Common myeloid progenitor, CD34-positive (primary cell): ENCODE data around the gene OR4A16. TPM values are rescaled to one million over a fixed set of nuclear protein-coding genes. Genes with fewer than 3 reads are reported as not detected.

Experiments used
- CTCF ChIA-PET: fragments of 350-600 bp; sonication (Branson Sonifier 250); formaldehyde crosslinking; loops from one replicate; lab custom pipeline; 2021; ENCODE audit warnings: antibody characterized with exemption; lab: Charles Lee
- POLR2A ChIA-PET: fragments of 350-600 bp; sonication (Branson Sonifier 250); formaldehyde crosslinking; loops from one replicate; lab custom pipeline; 2021; ENCODE audit warnings: antibody characterized with exemption; lab: Charles Lee
- DNase-seq, 3 donors: peaks; one replicate each; pipeline versions ENCODE4 v3.0.0 to v3.0.0-alpha.2; 2013
- H3K27ac ChIP-seq, 2 experiments: 1 replicate in 1 of 2; 2 replicates in 1 of 2; pipeline ENCODE4 v1.7.0; 2013; ENCODE audit warnings: inconsistent platforms in 2 of 2, low read length in 2 of 2, mild to moderate bottlenecking in 2 of 2, low read depth in 1 of 2, moderate library complexity in 1 of 2; ENCODE audit not compliant: severe bottlenecking in 2 of 2, insufficient read depth in 1 of 2, poor library complexity in 1 of 2
- H3K27me3 ChIP-seq, 5 experiments: replicated peaks in 2 of 5; 1 replicate in 3 of 5; 2 replicates in 2 of 5; pipeline versions ENCODE4 v1.6.1 to v1.7.0; 2013; ENCODE audit warnings: low read length in 4 of 5, mild to moderate bottlenecking in 2 of 5, moderate library complexity in 2 of 5, inconsistent platforms in 1 of 5; ENCODE audit not compliant: insufficient read depth in 5 of 5, control insufficient read depth in 4 of 5
- H3K36me3 ChIP-seq, 4 experiments: 1 replicate in 2 of 4; 2 replicates in 2 of 4; pipeline versions ENCODE4 v1.6.1 to v1.7.0; 2013; ENCODE audit warnings: low read length in 3 of 4, control low read depth in 1 of 4, mild to moderate bottlenecking in 1 of 4; ENCODE audit not compliant: control insufficient read depth in 4 of 4, insufficient read depth in 4 of 4
- H3K4me1 ChIP-seq, 4 experiments: 1 replicate in 3 of 4; 2 replicates in 1 of 4; pipeline versions ENCODE4 v1.6.1 to v1.7.1; 2013; ENCODE audit warnings: low read length in 3 of 4, mild to moderate bottlenecking in 3 of 4, control low read depth in 1 of 4, inconsistent platforms in 1 of 4, moderate library complexity in 1 of 4; ENCODE audit not compliant: control insufficient read depth in 4 of 4, insufficient read depth in 4 of 4; ENCODE audit errors: control extremely low read depth in 1 of 4
- H3K4me3 ChIP-seq, 7 experiments: 1 replicate in 4 of 7; 2 replicates in 3 of 7; pipeline versions ENCODE4 v1.5.1 to v1.7.0; 2013; ENCODE audit warnings: mild to moderate bottlenecking in 7 of 7, low read length in 6 of 7, moderate library complexity in 6 of 7, inconsistent platforms in 2 of 7, low read depth in 2 of 7, control low read depth in 1 of 7; ENCODE audit not compliant: insufficient read depth in 4 of 7, control insufficient read depth in 1 of 7; ENCODE audit errors: extremely low read depth in 1 of 7
- H3K9me3 ChIP-seq, 5 experiments: 1 replicate in 4 of 5; 2 replicates in 1 of 5; pipeline versions ENCODE4 v1.6.1 to v1.7.1; 2013; ENCODE audit warnings: low read length in 4 of 5, mild to moderate bottlenecking in 2 of 5, inconsistent platforms in 1 of 5, low read depth in 1 of 5, moderate library complexity in 1 of 5; ENCODE audit not compliant: control insufficient read depth in 4 of 5, insufficient read depth in 2 of 5; ENCODE audit errors: control extremely low read depth in 1 of 5
- WGBS: methylation state at CpG from one replicate; pipeline ENCODE4 v1.1.5; 2013; ENCODE audit not compliant: insufficient coverage; 5-methylcytosine and 5-hydroxymethylcytosine counted together
- polyA plus RNA-seq: library from polyadenylated mRNA; unstranded; fragments of 120-200 nt; gene quantifications from one replicate; pipeline ENCODE4 v1.2.1, GENCODE V29; 2013

The OR4A16 gene
- polyA plus RNA-seq = not detected

DNA sequence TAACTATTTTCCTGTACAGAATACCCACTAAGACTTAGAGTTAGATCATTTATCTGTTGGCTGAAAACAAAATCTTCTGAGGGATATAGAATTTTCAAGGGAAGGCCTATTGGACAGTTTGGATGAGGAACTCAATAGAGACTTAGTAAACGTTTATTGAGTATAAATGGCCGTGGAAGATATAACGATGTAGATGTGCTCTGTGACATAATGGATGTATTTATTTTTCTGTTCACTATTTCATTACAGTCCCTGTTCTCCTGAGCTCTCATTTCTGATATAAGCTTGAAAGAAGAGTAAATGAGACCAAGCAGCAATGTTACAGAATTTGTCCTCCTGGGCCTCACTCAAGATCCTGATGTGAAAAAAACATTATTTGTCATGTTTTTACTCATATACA is at the start of gene OR4A16:
Gene OR4A16 (plus strand): TSS at position 301 of the 400 bp plus-strand sequence. CDS start 0 bp downstream, at position 301.
- 100% methylated on average over 2 of the region's 3 CpGs for WGBS
- Histone ChIP-seq H3K9me3 (peaks cover 0 to 3% (median 0%) of the 10 kb centered on the region in 5 experiments), H3K27me3 (no peaks in the 10 kb centered on the region), H3K4me1 (no peaks in the 10 kb centered on the region), H3K4me3 (no peak within 1 kb of the TSS), H3K36me3 (no peaks in the 10 kb centered on the region), H3K27ac (no peak within 1 kb of the TSS)
- CTCF ChIA-PET = no interaction called here
- DNase-seq = no peak
- POLR2A ChIA-PET = no interaction called here

- Histone ChIP-seq H3K27ac (no peak overlapping the region), H3K4me3 (no peak overlapping the region), H3K4me1 (no peaks in the 10 kb centered on the region), H3K27me3 (no peaks in the 10 kb centered on the region), H3K36me3 (no peaks in the 10 kb centered on the region), H3K9me3 (no peaks in the 10 kb centered on the region)
- DNase-seq = no peak
- POLR2A ChIA-PET = no interaction called here
- CTCF ChIA-PET = no interaction called here
- no CpG with 5 or more reads among the region's 1 CpG for WGBS
Measured at GRCh38 chr11:55324500-55324899, 18.5 kb upstream of the OR4A16 start.

GRCh38 chr11:55345306-55345705 is 2.3 kb downstream of the OR4A16 start:
- Histone ChIP-seq H3K9me3 (peaks cover 0 to 3% (median 0%) of the 10 kb centered on the region in 5 experiments), H3K36me3 (no peaks in the 10 kb centered on the region), H3K4me3 (no peak overlapping the region), H3K4me1 (no peaks in the 10 kb centered on the region), H3K27me3 (no peaks in the 10 kb centered on the region), H3K27ac (no peak overlapping the region)
- no CpG with 5 or more reads among the region's 1 CpG for WGBS
- CTCF ChIA-PET = no interaction called here
- POLR2A ChIA-PET = no interaction called here
- no peak for DNase-seq

GRCh38 chr11:55349032-55349431 is 6.0 kb downstream of the OR4A16 start:
- H3K36me3 ChIP-seq = no peaks in the 10 kb centered on the region
- H3K27ac ChIP-seq = no peak overlapping the region
- peaks cover 0 to 4% (median 0%) of the 10 kb centered on the region in 5 experiments for H3K9me3 ChIP-seq
- 8% methylated on average over 1 of the region's 1 CpG for WGBS
- DNase-seq = no peak
- H3K4me1 ChIP-seq = no peaks in the 10 kb centered on the region
- no peak overlapping the region for H3K4me3 ChIP-seq
- ChIA-PET POLR2A (no interaction called here), CTCF (no interaction called here)
- H3K27me3 ChIP-seq = no peaks in the 10 kb centered on the region

GRCh38 chr11:55357560-55358184 is 14.7 kb downstream of the OR4A16 start:
- Histone ChIP-seq H3K9me3 (peaks cover 0 to 6% (median 3%) of the 10 kb centered on the region in 5 experiments), H3K27me3 (no peaks in the 10 kb centered on the region), H3K36me3 (no peaks in the 10 kb centered on the region), H3K4me1 (no peaks in the 10 kb centered on the region), H3K27ac (no peak overlapping the region), H3K4me3 (no peak overlapping the region)
- DNase-seq = no peak
- ChIA-PET POLR2A (no interaction called here), CTCF (no interaction called here)
- no CpG with 5 or more reads among the region's 1 CpG for WGBS

- DNase-seq = no peak
- Histone ChIP-seq H3K36me3 (no peaks in the 10 kb centered on the region), H3K9me3 (peaks cover 0 to 2% (median 0%) of the 10 kb centered on the region in 5 experiments), H3K27me3 (no peaks in the 10 kb centered on the region), H3K27ac (no peak within 1 kb of the TSS), H3K4me1 (no peaks in the 10 kb centered on the region), H3K4me3 (no peak within 1 kb of the TSS)
- ChIA-PET POLR2A (no interaction called here), CTCF (interaction anchor here (0.6 kb wide), 1 partner anchor 11 kb away, joined by 3 read pairs; no protein-coding TSS in a partner anchor)
- WGBS = 93% methylated on average over 2 of the region's 4 CpGs
Measured at GRCh38 chr11:55367674-55368073, 24.7 kb downstream of the OR4A16 start, which contains the start of gene OR4A15. Gene OR4A15, plus strand, starts transcription at chr11:55367974. Its CDS starts 0 bp downstream, at chr11:55367974.
